HT-29 (cell line): Measurements from ENCODE around the gene C4orf17. TPM values are rescaled to one million over a fixed set of nuclear protein-coding genes. Genes with fewer than 3 reads are reported as not detected.
A peak's percentile ranks its signal among the peaks of the same experiment; 100 is the strongest.
"Not testable (repeated sequence)": the region's sequence is repeated elsewhere in the genome, so short reads cannot be mapped to it uniquely, and the experiment has no call there.

Experiments used
- DNase-seq: peaks from one replicate; pipeline ENCODE4 v3.0.0-alpha.2; 2015; ENCODE audit warnings: low spot score
- total RNA-seq: library from RNA; depleted of rRNA; stranded (reverse); fragments of >200 nt; shearing (Covaris generic); gene quantifications from 2 replicates; pipeline ENCODE4 v1.2.3, GENCODE V29; 2014; rRNA removed

The C4orf17 gene
- total RNA-seq: not detected in 2 replicates

GRCh38 chr4:99510721-99511120 lies at the start of gene C4orf17:
TSS of gene C4orf17 (plus strand) at chr4:99511021. CDS start at chr4:99513082, 2,061 bp downstream.
- no peak for DNase-seq

- no peak for DNase-seq
These were observed 49.0 kb upstream of the C4orf17 start for GRCh38 chr4:99461623-99462401.

- DNase-seq: peak; percentile 81
These were observed 47.9 kb upstream of the C4orf17 start for GRCh38 chr4:99462875-99463464.

- DNase-seq: no peak
These were observed 47.3 kb upstream of the C4orf17 start for GRCh38 chr4:99463566-99463965.

DNA sequence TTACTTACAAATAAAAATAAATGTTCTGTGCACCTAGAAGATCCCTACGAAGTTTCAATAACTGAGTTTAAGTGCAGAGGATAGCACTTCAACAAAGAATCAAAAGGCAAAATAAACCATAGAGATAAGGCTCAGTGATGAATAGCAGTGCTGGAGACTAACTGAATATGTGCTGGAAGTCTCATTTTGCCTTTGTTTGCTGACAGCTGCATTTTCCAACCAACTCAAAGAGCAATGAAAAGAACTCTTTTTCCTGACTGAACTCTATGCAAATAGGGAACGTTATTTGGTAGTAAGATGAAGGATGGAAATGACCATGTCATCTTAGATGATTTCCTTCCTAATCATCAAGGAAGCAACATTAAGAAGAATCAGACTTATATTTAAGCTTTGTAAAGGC lies 42.9 kb upstream of the C4orf17 start:
- no peak for DNase-seq

DNA sequence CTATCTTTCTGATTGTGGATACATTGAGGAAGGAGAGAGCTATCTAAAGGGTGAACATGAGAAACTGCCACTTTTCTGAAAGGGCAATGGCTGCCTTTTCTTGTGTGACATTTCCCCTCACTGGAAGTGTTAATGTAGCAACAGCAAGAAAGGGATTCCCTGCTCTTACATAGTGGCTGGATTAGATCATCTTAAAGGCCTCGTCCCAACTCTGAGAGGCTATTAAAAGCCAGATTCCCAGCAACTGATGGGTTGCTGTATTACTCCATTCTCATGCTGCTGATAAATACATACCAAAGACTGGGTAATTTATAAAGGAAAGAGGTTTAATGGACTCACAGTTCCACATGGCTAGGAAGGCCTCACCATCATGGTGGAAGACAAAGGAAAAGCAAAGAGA lies 41.9 kb upstream of the C4orf17 start:
- no peak for DNase-seq

- no peak for DNase-seq
These were observed 39.5 kb upstream of the C4orf17 start for GRCh38 chr4:99471349-99471748.

DNA sequence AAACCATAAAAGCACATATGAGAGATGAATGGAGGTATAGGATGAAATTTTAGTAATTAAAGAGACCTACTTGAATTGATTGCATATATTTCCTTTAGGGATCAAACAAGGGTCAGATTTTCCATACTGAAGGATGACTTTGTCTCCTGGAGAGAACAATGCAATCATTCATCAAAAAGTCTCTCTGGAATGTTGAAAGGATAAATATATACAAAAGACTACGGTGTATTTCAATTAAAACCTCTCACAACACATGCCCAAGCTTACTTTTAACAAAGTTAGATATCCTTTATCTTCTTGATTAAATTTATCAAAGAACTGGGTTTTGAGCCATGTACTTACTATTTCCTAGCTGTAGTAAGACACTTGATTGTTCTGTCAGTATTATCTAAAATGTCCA lies 38.9 kb upstream of the C4orf17 start:
- no peak for DNase-seq

GRCh38 chr4:99473131-99473530 lies 37.7 kb upstream of the C4orf17 start:
- DNase-seq: no peak

DNA sequence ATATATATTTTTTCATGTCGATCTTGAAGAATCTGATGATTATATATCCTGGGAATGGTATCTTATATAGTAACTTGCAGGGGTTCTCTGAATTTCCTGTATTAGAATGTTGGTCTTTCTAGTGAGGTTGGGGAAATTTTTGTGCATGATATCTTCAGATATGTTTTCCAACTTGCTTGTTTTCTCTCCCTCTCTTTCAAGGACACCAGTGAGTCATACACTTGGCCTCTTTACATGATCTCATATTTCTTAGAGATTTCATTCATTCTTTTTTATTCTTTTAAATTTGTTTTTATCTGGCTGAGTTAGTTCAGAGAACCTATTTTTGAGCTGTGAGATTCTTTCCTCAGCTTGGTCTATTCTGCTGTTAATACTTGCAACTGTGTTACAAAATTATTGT lies 27.2 kb upstream of the C4orf17 start:
- DNase-seq: no peak

DNA sequence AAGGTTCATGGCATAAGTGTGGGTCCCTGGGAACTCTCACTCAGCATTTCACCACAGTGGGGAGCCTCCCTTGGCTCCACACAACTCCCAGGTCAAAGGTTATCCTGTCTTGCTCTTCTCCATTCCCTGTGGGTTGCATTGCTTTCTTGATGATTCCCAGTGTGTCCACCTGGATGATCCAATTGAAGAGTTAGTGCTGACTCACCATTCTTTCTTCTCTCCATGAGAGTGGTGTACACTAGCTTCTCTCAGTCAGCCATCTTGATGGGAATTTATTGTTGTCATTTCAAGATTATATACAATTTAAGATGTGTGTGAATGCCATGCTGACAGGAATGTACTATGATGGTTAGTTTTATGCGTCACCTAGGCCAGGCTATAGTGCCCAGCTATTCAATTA lies 25.6 kb upstream of the C4orf17 start:
- DNase-seq: no peak

- not testable (repeated sequence) for DNase-seq
These were observed 24.2 kb upstream of the C4orf17 start for GRCh38 chr4:99486648-99487047.

DNA sequence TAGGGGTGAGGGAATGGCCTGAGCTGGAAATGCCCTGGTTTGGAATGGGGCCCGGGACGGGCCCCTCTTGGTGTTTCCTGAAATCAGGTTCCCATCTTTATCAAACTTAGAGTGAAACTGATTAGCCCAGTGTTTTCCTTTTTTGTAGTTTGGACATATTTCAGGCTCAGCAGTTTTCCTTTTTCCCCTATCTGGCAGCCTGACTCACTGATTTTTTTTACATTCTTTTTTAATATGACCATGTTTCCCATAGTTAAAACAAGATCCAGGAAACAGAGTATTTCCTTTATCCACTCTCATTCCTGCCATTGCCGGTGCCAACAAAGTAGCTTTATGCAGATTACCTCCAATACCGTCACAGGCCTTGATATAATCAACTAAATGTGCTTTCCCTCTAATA lies 20.5 kb upstream of the C4orf17 start:
- no peak for DNase-seq

DNA sequence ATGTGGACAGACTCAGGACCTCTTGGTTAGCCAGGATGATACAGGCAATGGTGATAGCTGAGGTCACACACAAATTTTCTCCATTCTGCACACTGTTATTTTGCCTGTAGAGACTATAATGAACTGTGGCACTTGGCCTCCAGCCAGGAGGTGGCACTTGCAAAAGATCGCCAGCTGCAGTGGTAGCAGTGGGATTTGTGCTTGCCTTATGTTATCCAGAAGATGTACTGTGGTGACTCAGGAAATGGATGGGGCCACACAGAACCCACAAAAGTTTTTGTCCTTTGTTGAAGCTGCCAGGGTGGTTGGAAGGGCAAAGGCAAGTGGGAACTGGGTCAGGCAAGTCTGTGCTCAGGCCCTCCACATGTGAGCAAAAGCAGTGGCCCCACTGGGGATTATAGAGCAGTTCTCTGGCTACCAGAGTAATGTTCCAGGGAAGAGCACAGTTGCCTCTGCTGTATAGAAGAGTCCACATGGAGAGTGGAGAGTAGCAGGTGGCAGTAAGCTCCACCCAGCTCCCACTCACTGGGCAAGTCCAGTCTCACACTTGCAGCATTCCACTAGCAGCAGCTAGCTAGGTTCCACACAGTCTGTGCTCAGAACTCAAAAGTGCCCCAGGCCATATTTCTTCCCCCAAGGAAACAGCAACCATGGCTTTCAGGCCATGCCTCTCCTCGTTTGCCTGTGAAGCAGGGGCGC lies 5.9 kb upstream of the C4orf17 start:
- DNase-seq: no peak

DNA sequence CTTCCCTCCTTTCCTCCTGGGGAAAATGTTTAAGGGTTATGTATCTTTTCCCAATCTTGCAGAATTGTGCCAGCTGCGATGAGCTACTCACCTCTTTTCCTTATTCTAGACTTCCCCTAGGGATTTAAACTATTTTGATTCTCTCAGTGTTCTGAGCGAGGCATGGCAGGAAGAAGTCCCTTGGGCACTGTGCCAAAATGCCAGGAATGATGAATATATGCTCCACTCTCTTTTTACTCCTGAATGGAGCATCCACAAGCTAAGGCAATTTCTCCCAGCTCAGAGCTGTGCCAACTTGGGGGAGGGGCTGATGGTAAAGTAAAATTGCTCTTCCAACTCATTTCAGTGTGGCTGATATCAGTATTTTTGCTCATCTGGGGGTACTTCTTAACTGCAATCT lies 4.0 kb upstream of the C4orf17 start:
- no peak for DNase-seq

GRCh38 chr4:99507349-99507748 lies 3.5 kb upstream of the C4orf17 start:
- no peak for DNase-seq

DNA sequence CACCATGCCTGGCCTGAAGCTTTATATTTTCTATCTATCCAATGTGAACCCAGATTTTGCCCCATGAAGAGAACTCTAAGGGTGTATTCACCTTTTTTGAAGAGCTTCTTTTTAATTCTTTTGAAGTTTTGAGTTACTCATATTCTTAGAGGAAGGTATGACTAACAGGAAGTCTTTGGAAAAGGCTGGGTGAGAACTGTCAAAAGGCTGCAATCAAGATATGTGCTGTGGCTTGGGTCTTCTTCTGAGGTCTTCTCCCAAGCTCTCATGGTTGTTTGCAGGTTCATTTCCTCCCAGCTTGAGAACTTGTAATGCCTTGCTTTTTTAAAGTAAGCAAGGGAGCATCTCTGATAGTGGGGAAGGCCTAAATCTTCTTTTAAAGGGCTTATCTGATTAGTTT lies 3.1 kb upstream of the C4orf17 start:
- no peak for DNase-seq

- no peak for DNase-seq
These were observed 7.9 kb downstream of the C4orf17 start for GRCh38 chr4:99518601-99519295.

DNA sequence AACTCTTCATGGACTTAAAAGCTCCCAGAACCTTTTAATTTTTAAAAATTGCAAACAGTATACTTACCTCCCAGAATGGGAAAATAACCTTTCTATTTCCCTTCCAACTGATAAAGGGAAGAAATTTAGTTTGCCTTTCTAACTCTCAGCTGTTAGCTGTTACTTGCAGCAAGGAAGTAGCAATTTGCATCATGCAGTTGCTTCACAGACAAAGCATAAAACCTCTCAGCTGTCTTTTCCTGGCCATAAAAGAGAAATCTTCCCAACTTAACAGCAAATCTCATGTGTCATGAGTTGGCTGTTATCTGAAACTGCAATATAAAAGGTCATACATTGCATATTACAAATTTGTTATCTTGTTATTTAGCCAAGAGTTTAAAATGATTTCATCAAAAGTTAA lies 18.4 kb downstream of the C4orf17 start:
- no peak for DNase-seq

DNA sequence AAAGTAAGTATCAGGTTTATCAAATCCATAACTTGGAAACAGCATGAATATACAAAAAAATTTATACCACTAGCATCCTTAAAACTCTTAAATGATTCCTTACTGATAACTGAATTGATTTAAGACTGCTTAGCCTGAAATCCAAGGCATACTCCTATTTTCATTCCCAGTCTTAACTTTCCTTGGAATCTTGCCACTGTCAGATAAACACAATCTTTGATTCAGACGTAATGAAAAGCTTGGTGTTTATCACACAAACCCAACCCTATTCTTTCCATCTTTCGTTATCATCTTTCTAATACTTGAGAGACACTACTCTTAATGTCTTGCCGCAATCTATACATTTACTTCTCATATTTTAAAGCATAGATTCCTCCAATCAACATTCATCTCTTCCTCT lies 19.1 kb downstream of the C4orf17 start:
- no peak for DNase-seq

- not testable (repeated sequence) for DNase-seq
These were observed 23.9 kb downstream of the C4orf17 start for GRCh38 chr4:99534699-99535098.

DNA sequence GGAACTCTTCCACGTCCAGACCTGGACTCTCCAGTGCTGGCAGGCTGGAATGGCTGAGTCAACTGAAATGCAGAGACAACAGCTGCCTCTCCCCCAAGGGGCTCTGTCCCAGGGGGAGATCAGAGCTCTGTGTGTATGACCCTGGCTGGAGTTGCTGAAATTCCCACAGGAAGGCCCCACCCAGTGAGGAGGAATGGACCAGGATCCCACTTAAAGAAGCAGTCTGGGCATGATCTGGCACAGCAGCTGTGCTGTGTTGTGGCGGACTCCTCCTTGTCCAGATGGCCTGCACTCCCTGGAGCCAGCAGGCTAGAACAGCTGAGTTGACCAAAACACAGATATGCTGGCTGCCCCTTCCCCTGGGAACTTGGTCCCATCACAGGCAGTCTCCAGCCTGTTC lies 25.4 kb downstream of the C4orf17 start:
- DNase-seq: no peak
